CD4-positive, alpha-beta T cell (primary cell): Measurements from ENCODE around the gene PIWIL4. TPM values are rescaled to one million over a fixed set of nuclear protein-coding genes. Genes with fewer than 3 reads are reported as not detected.

Experiments
- ATAC-seq: fragments of 200-7000 bp; cut with Tn5 transposase; one replicate; pipeline ENCODE4 v1.10.0; 2022; ENCODE audit warnings: mild to moderate bottlenecking; ENCODE audit not compliant: poor library complexity
- CTCF ChIA-PET: fragments of 350-600 bp; sonication (Branson Sonifier 250); formaldehyde crosslinking; loops from one replicate; lab custom pipeline; 2021; ENCODE audit warnings: antibody characterized with exemption, inconsistent platforms; lab: Charles Lee
- POLR2A ChIA-PET: fragments of 350-600 bp; sonication (Branson Sonifier 250); formaldehyde crosslinking; loops from one replicate; lab custom pipeline; 2021; ENCODE audit warnings: antibody characterized with exemption, inconsistent platforms; lab: Charles Lee
- DNase-seq, 14 experiments: peaks; one replicate each; pipeline ENCODE4 v3.0.0-alpha.2; 2013 to 2020; ENCODE audit warnings: mixed read lengths in 2 of 14
- H3K27ac ChIP-seq, 2 donors: one replicate each; pipeline versions ENCODE4 v1.5.1 to v1.7.0; 2013; ENCODE audit warnings: low read length in 2 of 2, low read depth in 1 of 2, mild to moderate bottlenecking in 1 of 2
- H3K27me3 ChIP-seq, 2 experiments: 1 replicate in 1 of 2; 2 replicates in 1 of 2; pipeline versions ENCODE4 v1.6.1 to v1.7.0; 2013; ENCODE audit warnings: low read length in 2 of 2, control low read depth in 1 of 2, mild to moderate bottlenecking in 1 of 2, moderate library complexity in 1 of 2; ENCODE audit not compliant: insufficient read depth in 2 of 2, control insufficient read depth in 1 of 2
- H3K36me3 ChIP-seq: one replicate; pipeline ENCODE4 v1.6.1; 2013; ENCODE audit warnings: low read length, control low read depth; ENCODE audit not compliant: insufficient read depth
- H3K4me1 ChIP-seq: one replicate; pipeline ENCODE4 v1.6.1; 2013; ENCODE audit warnings: low read length, control low read depth; ENCODE audit not compliant: insufficient read depth
- H3K4me3 ChIP-seq: one replicate; pipeline ENCODE4 v1.5.1; 2013; ENCODE audit warnings: mild to moderate bottlenecking, low read length, moderate library complexity
- H3K9me3 ChIP-seq, 2 experiments: 1 replicate in 1 of 2; 2 replicates in 1 of 2; pipeline versions ENCODE4 v1.6.1 to v1.7.0; 2013; ENCODE audit warnings: low read length in 2 of 2, mild to moderate bottlenecking in 2 of 2, control low read depth in 1 of 2, moderate library complexity in 1 of 2; ENCODE audit not compliant: control insufficient read depth in 1 of 2, insufficient read depth in 1 of 2
- H3K27ac Mint-ChIP-seq: one replicate; pipeline ENCODE4 v1.8.0; 2020; ENCODE audit warnings: mixed read lengths
- H3K27me3 Mint-ChIP-seq: one replicate; pipeline ENCODE4 v1.8.0; 2021; ENCODE audit warnings: mixed read lengths
- H3K36me3 Mint-ChIP-seq: one replicate; pipeline ENCODE4 v1.8.0; 2021; ENCODE audit warnings: low read depth, mixed read lengths
- H3K4me1 Mint-ChIP-seq: one replicate; pipeline ENCODE4 v1.8.0; 2021; ENCODE audit warnings: low read depth, mixed read lengths
- H3K4me3 Mint-ChIP-seq: one replicate; pipeline ENCODE4 v1.8.0; 2020; ENCODE audit warnings: mild to moderate bottlenecking, mixed read lengths
- H3K9me3 Mint-ChIP-seq: one replicate; pipeline ENCODE4 v1.8.0; 2020; ENCODE audit warnings: mixed read lengths
- intact Hi-C, 2 experiments: fragments of 100-400 bp; cut with DNase I in 1 of 2; cut with micrococcal nuclease in 1 of 2; formaldehyde crosslinking; loops; one replicate each; pipeline versions ENCODE4 v1.15.1 to v1.9.0; 2023 to 2025; cut with DNase I, micrococcal nuclease
- total RNA-seq, 174 experiments: library from RNA in 2 of 174; stranded (reverse) in 2 of 174; gene quantifications; one replicate each; pipeline ENCODE4 v1.2.3 and lab custom pipeline; 2021 to 2026
- TF ChIP-seq, protein P1 (sequence below): fragments of 200-600 bp; IDR thresholded peaks from one replicate; pipeline ENCODE4 v1.8.0; 2022; ENCODE audit warnings: antibody characterized with exemption, mild to moderate bottlenecking

The PIWIL4 gene
- total RNA-seq, 2 experiments from 2014 or later: 1.3 to 1.4 TPM

DNA sequence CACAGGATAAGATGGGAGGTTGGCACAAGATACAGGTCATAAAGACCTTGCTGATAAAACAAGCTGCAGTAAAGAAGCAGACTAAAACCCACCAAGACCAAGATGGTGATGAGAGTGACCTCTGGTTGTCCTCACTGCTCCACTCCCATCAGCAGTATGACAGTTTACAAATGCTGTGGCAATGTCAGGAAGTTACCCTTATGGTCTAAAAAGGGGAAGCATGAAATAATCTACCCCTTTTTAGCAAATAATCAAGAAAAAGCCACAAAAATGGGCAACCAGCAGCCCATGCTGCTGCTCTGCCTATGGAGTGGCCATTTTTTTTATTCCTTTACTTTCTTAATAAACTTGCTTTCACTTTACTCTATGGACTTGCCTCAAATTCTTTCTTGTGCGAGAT, 8.7 kb upstream of the PIWIL4 start:
- TF ChIP-seq, protein P1, sequence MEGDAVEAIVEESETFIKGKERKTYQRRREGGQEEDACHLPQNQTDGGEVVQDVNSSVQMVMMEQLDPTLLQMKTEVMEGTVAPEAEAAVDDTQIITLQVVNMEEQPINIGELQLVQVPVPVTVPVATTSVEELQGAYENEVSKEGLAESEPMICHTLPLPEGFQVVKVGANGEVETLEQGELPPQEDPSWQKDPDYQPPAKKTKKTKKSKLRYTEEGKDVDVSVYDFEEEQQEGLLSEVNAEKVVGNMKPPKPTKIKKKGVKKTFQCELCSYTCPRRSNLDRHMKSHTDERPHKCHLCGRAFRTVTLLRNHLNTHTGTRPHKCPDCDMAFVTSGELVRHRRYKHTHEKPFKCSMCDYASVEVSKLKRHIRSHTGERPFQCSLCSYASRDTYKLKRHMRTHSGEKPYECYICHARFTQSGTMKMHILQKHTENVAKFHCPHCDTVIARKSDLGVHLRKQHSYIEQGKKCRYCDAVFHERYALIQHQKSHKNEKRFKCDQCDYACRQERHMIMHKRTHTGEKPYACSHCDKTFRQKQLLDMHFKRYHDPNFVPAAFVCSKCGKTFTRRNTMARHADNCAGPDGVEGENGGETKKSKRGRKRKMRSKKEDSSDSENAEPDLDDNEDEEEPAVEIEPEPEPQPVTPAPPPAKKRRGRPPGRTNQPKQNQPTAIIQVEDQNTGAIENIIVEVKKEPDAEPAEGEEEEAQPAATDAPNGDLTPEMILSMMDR: no peak
- Mint-ChIP-seq H3K27ac (no peak overlapping the region), H3K4me1 (no peaks in the 10 kb centered on the region), H3K36me3 (no peaks in the 10 kb centered on the region), H3K9me3 (no peaks in the 10 kb centered on the region), H3K4me3 (no peak overlapping the region), H3K27me3 (no peaks in the 10 kb centered on the region)
- POLR2A ChIA-PET: no interaction called here
- Histone ChIP-seq H3K9me3 (no peaks in the 10 kb centered on the region), H3K36me3 (no peaks in the 10 kb centered on the region), H3K27ac (no peak overlapping the region), H3K4me1 (no peaks in the 10 kb centered on the region), H3K27me3 (no peaks in the 10 kb centered on the region), H3K4me3 (no peak overlapping the region)
- no peak for ATAC-seq
- intact Hi-C loops: no loop called here
- CTCF ChIA-PET: no interaction called here
- DNase-seq: peak in 2 of 14 experiments; percentile 10 to 30

DNA sequence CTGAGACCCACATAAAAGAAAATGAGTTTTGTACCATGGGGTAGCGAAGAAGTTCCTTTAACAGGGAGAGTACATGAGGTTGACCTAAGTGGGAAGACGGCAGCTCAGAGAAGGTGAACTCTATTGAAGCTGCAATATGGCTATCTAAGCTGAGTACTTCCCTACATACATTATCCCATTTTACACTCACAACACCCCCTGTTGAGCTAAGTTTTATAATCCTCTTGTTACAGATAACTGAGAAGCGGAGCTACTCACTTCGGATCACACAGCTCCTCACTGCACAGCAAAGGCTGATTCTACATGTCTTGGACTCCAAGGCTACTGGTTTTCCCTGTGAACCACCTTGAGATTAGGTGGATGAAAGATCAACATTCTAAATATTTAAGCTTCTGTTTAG, 8.2 kb upstream of the PIWIL4 start:
- POLR2A ChIA-PET: no interaction called here
- no peaks in the 10 kb centered on the region for H3K9me3 ChIP-seq
- CTCF ChIA-PET: no interaction called here

DNA sequence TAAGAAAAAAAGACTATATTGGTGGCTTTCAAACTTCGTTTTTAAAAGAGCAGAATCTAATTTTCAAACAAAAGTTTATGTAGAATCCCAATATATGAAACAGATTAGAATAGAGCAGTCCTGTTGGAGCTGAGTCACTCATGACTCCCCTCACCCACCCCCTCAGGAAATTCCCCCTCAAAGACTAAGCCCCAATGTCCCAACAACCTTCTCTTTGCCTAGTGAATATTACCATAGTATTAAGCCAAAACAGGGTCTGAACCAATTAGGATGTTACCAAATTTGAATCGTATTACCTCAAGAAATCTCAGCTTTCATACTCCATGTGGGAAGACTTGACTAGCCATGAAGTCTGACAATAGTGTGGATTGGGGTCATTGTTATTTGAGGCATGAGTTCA, 7.8 kb upstream of the PIWIL4 start:
- ChIA-PET POLR2A (no interaction called here), CTCF (no interaction called here)
- H3K4me1 Mint-ChIP-seq: no peaks in the 10 kb centered on the region
- Histone ChIP-seq H3K27ac (no peak overlapping the region), H3K4me3 (no peak overlapping the region), H3K36me3 (no peaks in the 10 kb centered on the region), H3K4me1 (no peaks in the 10 kb centered on the region), H3K9me3 (no peaks in the 10 kb centered on the region), H3K27me3 (no peaks in the 10 kb centered on the region)
- H3K36me3 Mint-ChIP-seq: no peaks in the 10 kb centered on the region
- intact Hi-C loops: no loop called here
- DNase-seq (no peak), ATAC-seq (no peak)
- H3K27ac Mint-ChIP-seq: no peak overlapping the region
- no peak overlapping the region for H3K4me3 Mint-ChIP-seq
- TF ChIP-seq, protein P1: no peak
- no peaks in the 10 kb centered on the region for H3K27me3 Mint-ChIP-seq
- no peaks in the 10 kb centered on the region for H3K9me3 Mint-ChIP-seq

More for the DNA sequence above, 8.2 kb upstream of the PIWIL4 start:
- no peaks in the 10 kb centered on the region for H3K36me3 Mint-ChIP-seq
- Histone ChIP-seq H3K4me3 (no peak overlapping the region), H3K27ac (no peak overlapping the region), H3K36me3 (no peaks in the 10 kb centered on the region), H3K4me1 (no peaks in the 10 kb centered on the region), H3K27me3 (no peaks in the 10 kb centered on the region)
- no peaks in the 10 kb centered on the region for H3K27me3 Mint-ChIP-seq
- DNase-seq (no peak), ATAC-seq (no peak)
- TF ChIP-seq, protein P1: no peak
- no peak overlapping the region for H3K4me3 Mint-ChIP-seq
- H3K9me3 Mint-ChIP-seq: no peaks in the 10 kb centered on the region
- no peak overlapping the region for H3K27ac Mint-ChIP-seq
- intact Hi-C loops: no loop called here
- H3K4me1 Mint-ChIP-seq: no peaks in the 10 kb centered on the region
